GM10266 (cell line): ENCODE measurements around the gene BEND4.
A peak's percentile ranks its signal among the peaks of the same experiment; 100 is the strongest.

Experiments
- DNase-seq: peaks from one replicate; pipeline ENCODE4 v3.0.0; 2012; ENCODE audit errors: extremely low spot score
- TF ChIP-seq, protein P1 (sequence below): IDR thresholded peaks from 2 replicates; pipeline ENCODE4 v1.5.1; 2012; ENCODE audit warnings: mild to moderate bottlenecking, low read depth; ENCODE audit not compliant: control insufficient read depth, insufficient read depth; ENCODE audit errors: missing control alignments

Gene BEND4

GRCh38 chr4:42104521-42104920, 47.9 kb downstream of the BEND4 start:
- TF ChIP-seq, protein P1, sequence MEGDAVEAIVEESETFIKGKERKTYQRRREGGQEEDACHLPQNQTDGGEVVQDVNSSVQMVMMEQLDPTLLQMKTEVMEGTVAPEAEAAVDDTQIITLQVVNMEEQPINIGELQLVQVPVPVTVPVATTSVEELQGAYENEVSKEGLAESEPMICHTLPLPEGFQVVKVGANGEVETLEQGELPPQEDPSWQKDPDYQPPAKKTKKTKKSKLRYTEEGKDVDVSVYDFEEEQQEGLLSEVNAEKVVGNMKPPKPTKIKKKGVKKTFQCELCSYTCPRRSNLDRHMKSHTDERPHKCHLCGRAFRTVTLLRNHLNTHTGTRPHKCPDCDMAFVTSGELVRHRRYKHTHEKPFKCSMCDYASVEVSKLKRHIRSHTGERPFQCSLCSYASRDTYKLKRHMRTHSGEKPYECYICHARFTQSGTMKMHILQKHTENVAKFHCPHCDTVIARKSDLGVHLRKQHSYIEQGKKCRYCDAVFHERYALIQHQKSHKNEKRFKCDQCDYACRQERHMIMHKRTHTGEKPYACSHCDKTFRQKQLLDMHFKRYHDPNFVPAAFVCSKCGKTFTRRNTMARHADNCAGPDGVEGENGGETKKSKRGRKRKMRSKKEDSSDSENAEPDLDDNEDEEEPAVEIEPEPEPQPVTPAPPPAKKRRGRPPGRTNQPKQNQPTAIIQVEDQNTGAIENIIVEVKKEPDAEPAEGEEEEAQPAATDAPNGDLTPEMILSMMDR, result no peak

GRCh38 chr4:42101446-42101975, 50.9 kb downstream of the BEND4 start:
- no peak for DNase-seq
- TF ChIP-seq, protein P1, result no peak

More at GRCh38 chr4:42104521-42104920, 47.9 kb downstream of the BEND4 start:
- DNase-seq, result no peak

- TF ChIP-seq, protein P1, result no peak
- no peak for DNase-seq
Observed at GRCh38 chr4:42088386-42088785, 64.1 kb downstream of the BEND4 start.

- TF ChIP-seq, protein P1, result no peak
- no peak for DNase-seq
Observed at GRCh38 chr4:42083816-42084215, 68.6 kb downstream of the BEND4 start.

DNA sequence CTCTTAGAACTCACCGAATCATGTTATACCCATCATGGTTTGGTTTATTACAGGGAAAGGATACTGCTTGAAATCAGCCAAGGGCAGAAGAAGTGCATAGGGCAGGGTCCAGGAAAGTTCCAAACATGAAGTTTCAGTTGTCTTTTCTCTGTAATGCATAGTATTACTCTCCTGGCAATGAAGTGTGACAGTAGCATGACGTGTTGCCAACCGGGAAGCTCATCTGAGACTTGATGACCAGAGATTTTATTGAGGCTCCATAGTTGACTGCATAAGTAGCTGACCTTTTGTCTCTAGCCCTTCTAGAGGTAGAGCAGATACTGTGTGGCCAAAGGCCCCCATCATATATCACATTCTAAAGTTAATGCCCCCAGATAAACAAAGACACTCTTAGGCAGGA, 72.1 kb downstream of the BEND4 start:
- TF ChIP-seq, protein P1, result no peak
- DNase-seq, result no peak

GRCh38 chr4:42078184-42078801, 74.2 kb downstream of the BEND4 start:
- peak; percentile 41 for DNase-seq

GRCh38 chr4:42074294-42074693, 78.2 kb downstream of the BEND4 start:
- DNase-seq, result no peak
- TF ChIP-seq, protein P1, result no peak

More at GRCh38 chr4:42078184-42078801, 74.2 kb downstream of the BEND4 start:
- TF ChIP-seq, protein P1, result no peak
